ENCODE results near the gene ENOX2. TPM values are rescaled to one million over a fixed set of nuclear protein-coding genes. Genes with fewer than 3 reads are reported as not detected.

ENOX2 gene
- total RNA-seq, 1 donor from 2014 or later: 14.0 TPM

DNA sequence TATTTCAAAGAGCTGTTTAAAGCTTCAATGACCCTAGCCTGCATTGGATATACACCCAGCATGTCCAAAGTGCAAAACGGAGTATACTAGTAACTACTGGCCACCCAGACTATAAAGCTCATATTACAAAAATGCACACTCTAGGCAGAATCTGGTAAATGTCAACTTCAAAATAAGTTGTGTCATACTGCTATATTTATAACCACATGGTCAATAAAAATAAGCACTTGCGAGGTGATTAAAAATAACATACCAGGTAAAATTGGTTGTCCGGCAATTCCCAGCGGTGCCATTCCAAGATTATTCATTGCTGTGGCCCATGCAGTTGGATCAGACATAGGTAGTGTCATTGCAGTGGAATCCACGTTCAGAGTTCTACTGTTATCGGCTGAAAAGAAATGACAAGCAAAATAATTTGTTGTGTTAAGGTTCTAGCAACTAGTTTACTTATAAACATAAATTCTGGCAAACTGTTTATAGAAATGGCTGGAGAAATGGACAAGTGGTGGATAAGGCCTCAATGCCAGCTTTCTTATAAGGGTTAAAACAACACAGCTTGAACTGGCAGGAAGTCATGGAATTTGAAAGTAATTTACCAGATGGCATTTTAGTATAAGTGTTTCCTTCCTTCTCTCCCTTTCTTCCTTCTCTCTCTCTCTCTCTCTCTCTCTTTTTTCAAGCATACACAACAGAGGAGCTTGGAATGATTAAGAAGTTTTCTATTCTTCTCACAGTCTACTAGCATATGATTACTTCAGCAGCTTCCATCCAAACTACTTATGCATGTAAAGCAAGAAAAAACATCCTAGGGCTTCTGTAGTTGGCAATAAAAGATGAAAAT, 199.9 kb downstream of the ENOX2 start:
- H3K4me1 Mint-ChIP-seq (ENCODE audit: unreplicated experiment): no peaks in the 10 kb centered on the region
- no peak for DNase-seq (ENCODE audit: low spot score)
- no peaks in the 10 kb centered on the region for H3K9me3 Mint-ChIP-seq (ENCODE audit: unreplicated experiment)

GRCh38 chrX:130700629-130701028, 202.4 kb downstream of the ENOX2 start:
- no peak for DNase-seq (ENCODE audit: low spot score)
- no peak overlapping the region for H3K4me3 Mint-ChIP-seq (ENCODE audit: unreplicated experiment)

More for the DNA sequence above, 199.9 kb downstream of the ENOX2 start:
- Mint-ChIP-seq H3K4me3 (ENCODE audit: unreplicated experiment) (no peak overlapping the region), H3K36me3 (ENCODE audit: low read depth, unreplicated experiment) (no peaks in the 10 kb centered on the region), H3K27me3 (ENCODE audit: unreplicated experiment) (peaks cover 1% of the 10 kb centered on the region), H3K27ac (ENCODE audit: unreplicated experiment) (no peak overlapping the region)
- TF ChIP-seq CTCF (IDR thresholded peaks at IDR 0.05; ENCODE audit: unreplicated experiment): no peak

DNA sequence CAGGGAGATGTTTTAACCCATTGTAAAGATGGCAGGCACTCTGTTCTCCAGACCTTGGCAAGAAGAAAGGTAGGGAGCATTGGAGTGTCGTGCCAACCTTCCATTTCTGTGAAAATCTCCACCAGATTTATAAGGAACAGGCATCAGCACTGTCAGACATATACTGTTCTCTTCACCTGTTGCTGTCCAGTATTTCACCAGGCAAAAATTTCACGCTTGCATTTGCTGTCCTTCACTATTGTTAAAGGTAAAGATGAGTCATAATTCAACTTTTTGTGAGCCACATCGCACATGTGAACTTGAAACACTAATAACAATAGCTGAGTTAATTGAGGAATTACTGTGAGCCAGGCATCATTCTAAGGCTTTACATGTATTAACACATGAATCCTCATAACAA, 203.4 kb downstream of the ENOX2 start:
- no peaks in the 10 kb centered on the region for H3K27me3 Mint-ChIP-seq (ENCODE audit: unreplicated experiment)
- H3K4me1 Mint-ChIP-seq (ENCODE audit: unreplicated experiment): peaks cover 3% of the 10 kb centered on the region
- H3K4me3 Mint-ChIP-seq (ENCODE audit: unreplicated experiment): no peak overlapping the region
- TF ChIP-seq CTCF (IDR thresholded peaks at IDR 0.05; ENCODE audit: unreplicated experiment): no peak
- no peaks in the 10 kb centered on the region for H3K9me3 Mint-ChIP-seq (ENCODE audit: unreplicated experiment)
- no peaks in the 10 kb centered on the region for H3K36me3 Mint-ChIP-seq (ENCODE audit: low read depth, unreplicated experiment)
- DNase-seq (ENCODE audit: low spot score): no peak
- no peak overlapping the region for H3K27ac Mint-ChIP-seq (ENCODE audit: unreplicated experiment)

More at GRCh38 chrX:130700629-130701028, 202.4 kb downstream of the ENOX2 start:
- peaks cover 3% of the 10 kb centered on the region for H3K4me1 Mint-ChIP-seq (ENCODE audit: unreplicated experiment)
- no peak for TF ChIP-seq CTCF (IDR thresholded peaks at IDR 0.05; ENCODE audit: unreplicated experiment)
- no peaks in the 10 kb centered on the region for H3K36me3 Mint-ChIP-seq (ENCODE audit: low read depth, unreplicated experiment)
- no peak overlapping the region for H3K27ac Mint-ChIP-seq (ENCODE audit: unreplicated experiment)
- no peaks in the 10 kb centered on the region for H3K27me3 Mint-ChIP-seq (ENCODE audit: unreplicated experiment)
- H3K9me3 Mint-ChIP-seq (ENCODE audit: unreplicated experiment): no peaks in the 10 kb centered on the region

- H3K4me1 Mint-ChIP-seq (ENCODE audit: unreplicated experiment): peaks cover 9% of the 10 kb centered on the region
- H3K27me3 Mint-ChIP-seq (ENCODE audit: unreplicated experiment): no peaks in the 10 kb centered on the region
- H3K9me3 Mint-ChIP-seq (ENCODE audit: unreplicated experiment): no peaks in the 10 kb centered on the region
- no peak for TF ChIP-seq CTCF (IDR thresholded peaks at IDR 0.05; ENCODE audit: unreplicated experiment)
- H3K4me3 Mint-ChIP-seq (ENCODE audit: unreplicated experiment): no peak overlapping the region
- no peak overlapping the region for H3K27ac Mint-ChIP-seq (ENCODE audit: unreplicated experiment)
- H3K36me3 Mint-ChIP-seq (ENCODE audit: low read depth, unreplicated experiment): no peaks in the 10 kb centered on the region
- DNase-seq (ENCODE audit: low spot score): no peak
Measured at GRCh38 chrX:130696542-130696941, 206.5 kb downstream of the ENOX2 start.

DNA sequence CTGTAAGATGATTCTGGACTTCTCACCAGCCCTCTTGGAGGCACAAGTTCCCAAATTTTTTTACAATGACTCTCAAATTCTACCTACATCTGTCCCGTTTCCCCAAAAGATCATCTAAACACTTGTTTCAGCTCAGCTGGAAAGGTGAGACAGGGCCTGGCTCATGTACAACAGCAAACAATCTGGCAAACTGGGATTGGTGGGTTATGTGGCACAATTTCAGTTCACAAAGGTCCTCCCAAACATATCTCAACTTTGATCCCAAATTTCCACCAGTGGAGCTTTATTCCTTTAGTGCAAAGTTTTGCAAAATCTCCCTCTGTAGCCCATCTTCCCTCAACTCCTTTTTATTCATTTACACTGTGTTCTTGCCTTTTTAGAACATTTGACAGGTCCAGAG, 207.1 kb downstream of the ENOX2 start:
- H3K4me3 Mint-ChIP-seq (ENCODE audit: unreplicated experiment): no peak overlapping the region
- TF ChIP-seq CTCF (IDR thresholded peaks at IDR 0.05; ENCODE audit: unreplicated experiment): no peak
- H3K4me1 Mint-ChIP-seq (ENCODE audit: unreplicated experiment): peaks cover 15% of the 10 kb centered on the region
- no peaks in the 10 kb centered on the region for H3K27me3 Mint-ChIP-seq (ENCODE audit: unreplicated experiment)
- DNase-seq (ENCODE audit: low spot score): no peak
- no peaks in the 10 kb centered on the region for H3K36me3 Mint-ChIP-seq (ENCODE audit: low read depth, unreplicated experiment)
- no peak overlapping the region for H3K27ac Mint-ChIP-seq (ENCODE audit: unreplicated experiment)
- H3K9me3 Mint-ChIP-seq (ENCODE audit: unreplicated experiment): no peaks in the 10 kb centered on the region
